ES-I3 (cell line): ENCODE data around the gene HOXC4.

Experiments
- H3K36me3 ChIP-seq: 2 replicates; pipeline ENCODE4 v1.6.1; 2013; ENCODE audit warnings: mild to moderate bottlenecking, low read length, control low read depth, moderate library complexity; ENCODE audit not compliant: insufficient read depth
- H3K4me1 ChIP-seq: 2 replicates; pipeline ENCODE4 v1.6.1; 2013; ENCODE audit warnings: mild to moderate bottlenecking, control low read depth, low read length; ENCODE audit not compliant: insufficient read depth
- H3K9ac ChIP-seq: 2 replicates; pipeline ENCODE4 v1.6.1; 2013; ENCODE audit warnings: low read depth, mild to moderate bottlenecking, low read length, moderate library complexity
- H3K9me3 ChIP-seq: 2 replicates; pipeline ENCODE4 v1.6.1; 2013; ENCODE audit warnings: mild to moderate bottlenecking, low read length, moderate library complexity; ENCODE audit not compliant: control insufficient read depth, insufficient read depth

The HOXC4 gene

DNA sequence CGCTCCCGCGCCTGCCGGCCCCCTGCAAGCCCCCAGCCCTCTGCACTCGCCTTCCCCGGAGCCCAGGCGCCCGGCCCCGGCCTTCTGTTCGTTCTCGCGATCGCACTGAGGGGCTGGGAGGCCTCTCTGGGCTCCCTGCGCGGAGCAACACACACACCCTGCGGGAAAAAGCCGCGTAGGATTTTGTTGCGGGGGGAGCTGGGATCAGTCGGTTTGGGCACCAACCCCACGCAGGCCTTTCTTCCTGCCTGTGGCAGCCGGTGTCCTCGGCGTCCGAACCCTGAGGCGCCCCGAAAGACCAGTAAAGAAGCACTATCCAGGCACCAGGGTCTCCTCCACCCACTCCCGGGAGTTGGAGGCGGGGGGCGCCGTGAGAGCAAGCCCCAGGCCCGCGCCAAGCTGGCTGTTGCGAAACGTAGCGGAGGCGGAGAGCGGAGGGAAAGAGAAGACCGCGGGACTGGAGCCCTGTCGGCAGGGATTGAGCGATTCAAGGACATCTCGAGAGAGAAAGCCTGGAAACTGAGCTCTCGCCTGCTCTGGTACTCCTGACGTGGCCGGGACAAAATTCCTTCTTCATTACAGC is 22.7 kb upstream of the HOXC4 start:
- Histone ChIP-seq H3K9ac (no peak overlapping the region), H3K36me3 (no peaks in the 10 kb centered on the region), H3K4me1 (peaks cover 4% of the 10 kb centered on the region; the same call in 1 of the 2 replicates), H3K9me3 (no peaks in the 10 kb centered on the region)

DNA sequence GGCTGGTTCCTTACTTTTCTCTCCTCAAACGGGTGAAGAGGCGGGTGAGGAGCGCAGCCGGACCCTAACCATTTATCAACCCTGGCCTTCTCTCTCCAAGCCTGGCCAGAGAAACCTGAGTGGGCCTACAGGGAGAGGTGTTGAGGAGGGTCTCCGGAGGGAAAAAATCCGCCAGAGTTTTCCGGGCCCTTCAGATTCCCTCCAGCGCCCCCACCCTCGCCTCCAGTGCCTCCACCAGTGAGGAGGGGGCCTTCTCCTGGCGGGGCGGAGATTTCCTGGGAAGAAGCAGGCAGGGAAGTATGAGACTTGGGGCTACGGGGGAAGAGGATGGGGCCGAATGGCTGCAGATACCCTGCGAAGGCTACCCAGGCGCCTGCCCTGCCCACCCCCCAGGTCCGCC is 22.2 kb upstream of the HOXC4 start:
- Histone ChIP-seq H3K36me3 (no peaks in the 10 kb centered on the region), H3K9me3 (no peaks in the 10 kb centered on the region), H3K9ac (no peak overlapping the region), H3K4me1 (peaks cover 4% of the 10 kb centered on the region; the same call in 1 of the 2 replicates)

DNA sequence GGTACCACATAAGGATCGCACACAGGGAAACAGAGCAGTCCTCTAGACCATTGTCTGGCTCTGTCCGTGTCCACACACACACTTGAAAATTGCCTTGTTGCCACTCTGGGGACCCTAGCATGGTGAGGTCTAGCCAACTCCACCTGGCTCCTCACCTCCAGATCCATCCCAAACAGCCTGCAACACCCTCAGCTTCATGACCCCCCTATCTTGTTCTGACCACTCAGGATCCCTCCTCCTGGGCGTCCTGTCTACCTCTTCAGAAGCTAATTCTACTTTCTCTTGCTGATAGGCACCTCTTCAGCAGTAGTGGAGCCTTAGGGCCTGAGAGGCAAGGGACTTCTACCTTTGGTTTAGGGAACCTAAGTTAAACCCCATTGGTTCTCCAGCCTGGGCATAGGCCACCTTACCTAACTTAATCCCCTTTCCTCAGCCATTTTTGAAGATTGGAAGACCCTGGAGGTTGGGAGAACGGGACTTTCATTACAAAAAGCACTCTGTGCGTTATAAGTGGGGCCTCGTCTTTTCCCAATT is 21.5 kb upstream of the HOXC4 start:
- peaks cover 4% of the 10 kb centered on the region; the same call in 1 of the 2 replicates for H3K4me1 ChIP-seq
- H3K9me3 ChIP-seq = no peaks in the 10 kb centered on the region
- H3K9ac ChIP-seq = no peak overlapping the region

DNA sequence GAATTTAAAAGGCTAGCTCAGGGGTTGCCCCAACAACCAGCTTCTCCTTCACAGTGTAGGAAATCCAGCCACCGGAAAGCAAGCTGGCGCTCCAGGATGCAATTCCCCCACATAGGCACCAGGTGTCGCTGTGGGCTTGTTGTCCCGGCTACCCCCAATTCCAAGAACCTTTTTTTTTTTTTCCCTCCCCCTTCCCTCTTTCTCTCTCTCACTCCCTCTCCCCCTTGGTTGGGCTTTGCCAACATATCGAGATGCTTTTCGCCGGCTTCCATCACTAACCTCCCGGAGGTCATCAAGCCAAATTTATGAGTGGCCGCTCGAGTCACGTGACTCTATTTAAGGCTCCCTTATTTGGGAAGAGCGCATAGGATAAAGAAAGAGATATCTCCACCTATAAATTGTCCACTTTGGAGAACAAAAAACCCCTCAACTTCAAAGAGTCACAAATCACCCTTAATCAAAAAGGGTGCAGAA is 21.0 kb upstream of the HOXC4 start, which contains the start of gene HOXC5:
TSS of gene HOXC5 (plus strand) at position 424 of the 474 bp plus-strand sequence. CDS start 73 bp downstream, outside the sequence.
- H3K9ac ChIP-seq = peak within 1 kb of the TSS; percentile 5; the same call in 1 of the 2 replicates
- no peaks in the 10 kb centered on the region for H3K36me3 ChIP-seq
- peaks cover 4% of the 10 kb centered on the region; the same call in 1 of the 2 replicates for H3K4me1 ChIP-seq
- H3K9me3 ChIP-seq = no peaks in the 10 kb centered on the region

More for the DNA sequence above, 21.5 kb upstream of the HOXC4 start:
- no peaks in the 10 kb centered on the region for H3K36me3 ChIP-seq

DNA sequence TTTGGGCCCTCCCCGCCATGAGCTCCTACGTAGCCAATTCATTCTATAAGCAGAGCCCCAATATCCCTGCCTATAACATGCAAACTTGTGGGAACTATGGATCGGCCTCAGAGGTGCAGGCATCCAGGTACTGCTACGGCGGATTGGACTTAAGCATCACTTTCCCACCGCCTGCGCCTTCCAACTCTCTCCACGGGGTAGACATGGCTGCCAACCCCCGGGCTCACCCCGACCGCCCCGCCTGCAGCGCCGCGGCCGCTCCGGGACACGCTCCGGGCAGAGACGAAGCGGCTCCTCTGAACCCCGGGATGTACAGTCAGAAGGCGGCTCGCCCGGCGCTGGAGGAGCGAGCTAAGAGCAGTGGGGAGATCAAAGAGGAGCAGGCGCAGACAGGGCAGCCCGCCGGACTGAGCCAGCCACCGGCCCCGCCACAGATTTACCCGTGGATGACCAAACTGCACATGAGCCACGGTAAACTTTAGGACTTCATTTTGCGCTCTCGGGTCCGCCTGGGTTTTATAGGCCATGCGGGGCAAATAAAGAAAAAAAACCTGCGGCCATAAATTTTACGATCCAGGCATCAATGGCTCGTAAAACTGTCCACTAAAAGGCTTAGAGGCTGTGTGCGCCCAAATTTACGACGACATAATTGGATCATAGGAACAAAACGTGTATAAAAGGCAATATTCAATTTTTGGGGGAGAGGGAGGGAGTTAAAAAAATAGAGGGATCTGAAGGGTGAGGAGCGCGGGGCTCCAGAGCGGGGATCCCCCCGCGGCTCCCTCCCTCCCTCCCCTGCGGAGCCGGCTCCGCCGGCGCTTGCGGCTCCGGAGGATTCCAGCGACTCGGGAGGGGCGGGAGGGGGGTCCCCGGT is 20.3 kb upstream of the HOXC4 start:
- peak overlapping the region; percentile 5; the same call in 1 of the 2 replicates for H3K9ac ChIP-seq
- H3K9me3 ChIP-seq = no peaks in the 10 kb centered on the region
- no peaks in the 10 kb centered on the region for H3K36me3 ChIP-seq
- peaks cover 3% of the 10 kb centered on the region; the same call in 1 of the 2 replicates for H3K4me1 ChIP-seq

DNA sequence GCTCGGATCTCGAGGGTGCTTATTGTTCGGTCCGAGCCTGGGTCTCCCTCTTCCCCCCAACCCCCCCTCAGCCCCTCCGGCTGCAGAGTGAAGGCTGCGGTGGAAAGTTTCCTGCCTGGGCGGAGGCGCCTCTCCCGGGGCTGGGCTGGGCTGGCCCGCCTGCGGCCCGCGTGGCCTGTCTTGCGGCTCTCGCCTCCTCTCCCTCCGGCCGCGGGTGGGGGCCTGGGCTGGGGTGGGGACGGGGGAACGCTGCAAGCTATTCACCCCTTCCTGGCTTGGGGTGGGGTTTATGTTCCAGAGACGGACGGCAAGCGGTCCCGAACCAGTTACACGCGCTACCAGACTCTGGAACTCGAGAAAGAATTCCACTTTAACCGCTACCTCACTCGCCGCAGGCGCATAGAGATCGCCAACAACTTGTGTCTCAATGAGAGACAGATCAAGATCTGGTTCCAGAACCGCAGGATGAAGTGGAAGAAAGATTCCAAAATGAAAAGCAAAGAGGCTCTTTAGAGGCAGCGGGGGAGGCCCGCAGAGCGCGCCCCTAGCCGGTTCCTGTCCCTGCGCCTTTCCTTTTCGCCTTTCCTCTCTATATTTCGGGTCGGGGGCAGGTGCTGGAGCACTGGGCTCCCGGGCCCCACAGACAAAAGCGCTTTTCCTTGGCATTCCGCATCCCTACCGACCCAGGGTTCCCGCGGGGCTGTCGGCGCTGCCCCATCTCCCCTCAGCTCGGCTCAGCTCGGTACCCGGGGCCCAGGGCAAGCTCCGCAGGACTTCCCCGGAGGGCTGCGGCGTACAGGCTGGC is 19.5 kb upstream of the HOXC4 start:
- no peak overlapping the region; the same call in 1 of the 2 replicates for H3K9ac ChIP-seq
- H3K36me3 ChIP-seq = no peaks in the 10 kb centered on the region
- no peaks in the 10 kb centered on the region; the same call in 1 of the 2 replicates for H3K4me1 ChIP-seq
- no peaks in the 10 kb centered on the region for H3K9me3 ChIP-seq

DNA sequence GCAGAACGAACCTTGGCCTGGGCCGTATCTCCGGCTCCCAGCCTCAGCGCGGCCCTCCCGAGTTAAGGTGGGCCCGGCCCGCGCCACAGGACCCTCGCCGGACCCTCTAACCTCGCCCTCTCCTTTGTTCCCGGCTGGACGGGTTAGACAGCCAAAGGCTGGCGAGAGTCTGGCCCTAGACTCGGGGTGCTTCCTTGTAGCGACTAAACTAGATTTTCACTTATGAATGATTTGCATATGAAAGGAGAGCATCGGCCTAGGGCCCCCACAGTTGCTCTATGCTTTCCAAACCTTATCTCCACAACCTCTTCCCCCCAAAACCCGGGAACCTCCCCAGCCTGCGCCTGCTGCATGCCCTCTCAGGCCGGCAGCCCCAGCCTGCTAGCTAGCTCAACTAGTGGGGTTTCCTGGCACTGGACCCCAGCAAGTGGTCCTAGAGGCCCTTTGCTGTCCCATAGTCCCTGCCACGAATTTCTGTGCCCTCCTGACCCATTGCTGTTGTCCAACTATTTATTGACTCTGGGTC is 18.8 kb upstream of the HOXC4 start:
- Histone ChIP-seq H3K9me3 (no peaks in the 10 kb centered on the region), H3K36me3 (no peaks in the 10 kb centered on the region), H3K9ac (no peak overlapping the region), H3K4me1 (no peaks in the 10 kb centered on the region; the same call in 1 of the 2 replicates)

DNA sequence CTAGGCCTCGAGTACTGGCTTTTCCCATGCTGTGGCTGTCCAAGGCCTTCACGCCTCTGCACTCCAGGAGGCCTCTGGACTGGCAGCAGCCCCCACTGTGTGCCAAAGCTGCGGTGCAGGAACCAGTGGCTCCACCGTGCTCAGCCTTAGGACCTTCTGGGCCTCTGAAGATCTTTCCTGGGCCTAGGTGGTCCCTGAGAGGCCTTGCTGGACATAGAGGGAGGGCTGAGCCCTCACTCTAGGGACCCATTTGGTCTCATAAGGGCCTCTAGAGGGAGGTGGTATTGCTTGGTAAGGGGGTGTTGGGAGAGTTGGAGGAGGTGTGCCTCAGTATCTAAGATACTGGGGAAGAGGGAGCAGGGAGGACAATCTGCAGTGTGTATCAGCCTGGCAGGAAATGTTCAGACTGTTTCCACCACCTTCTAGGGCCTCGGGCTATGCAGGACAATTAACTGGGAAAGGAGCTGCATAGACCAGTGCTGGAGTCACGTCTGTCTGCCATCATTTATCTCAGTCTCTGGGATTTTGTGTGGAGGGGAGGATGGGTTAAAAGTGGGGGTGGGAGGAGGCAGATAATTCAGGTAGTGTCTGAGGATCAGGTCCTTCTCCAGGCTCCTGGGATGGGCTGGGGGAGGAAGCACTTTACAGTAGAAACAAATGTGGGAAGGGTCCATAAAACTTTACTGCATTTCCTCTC is 17.9 kb upstream of the HOXC4 start:
- Histone ChIP-seq H3K4me1 (no peaks in the 10 kb centered on the region; the same call in 1 of the 2 replicates), H3K9me3 (no peaks in the 10 kb centered on the region), H3K36me3 (no peaks in the 10 kb centered on the region), H3K9ac (no peak overlapping the region)

DNA sequence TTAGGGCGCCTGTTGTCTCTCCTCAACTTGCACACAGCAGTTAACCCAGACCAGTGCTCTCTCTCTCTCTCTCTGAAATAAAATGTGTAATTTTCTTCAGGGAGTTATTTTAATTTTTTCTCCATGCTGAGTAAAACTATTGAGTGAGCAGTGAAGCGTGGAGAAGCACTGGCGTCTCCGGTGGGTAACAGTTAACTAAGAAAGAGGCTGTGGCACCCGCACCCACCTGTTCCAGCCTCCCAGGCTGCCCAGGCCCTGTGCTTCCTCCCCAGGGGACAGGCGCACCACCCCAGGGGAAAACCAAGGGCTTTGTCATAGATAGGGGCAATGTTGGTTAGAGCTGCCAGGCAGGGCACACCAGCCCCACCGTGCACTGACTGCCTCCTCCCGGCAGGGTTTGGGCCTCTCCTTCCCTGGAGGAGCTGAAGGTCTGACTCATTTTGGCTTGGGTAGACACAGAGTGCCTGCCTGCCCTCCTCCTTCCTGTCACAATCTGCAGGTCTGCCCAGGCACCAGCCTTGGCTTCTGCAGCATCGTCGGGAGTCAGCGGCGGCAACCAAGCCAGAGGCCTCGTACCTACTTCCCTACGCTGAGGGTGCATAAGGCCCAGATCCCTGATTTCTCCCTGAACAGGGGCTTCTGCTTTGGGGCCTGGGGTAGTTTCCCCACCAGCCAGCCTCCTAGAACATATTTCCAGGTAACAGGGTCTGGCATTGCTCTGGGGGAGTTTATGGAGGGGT is 16.8 kb upstream of the HOXC4 start:
- no peak overlapping the region for H3K9ac ChIP-seq
- no peaks in the 10 kb centered on the region for H3K9me3 ChIP-seq
- no peaks in the 10 kb centered on the region; the same call in 1 of the 2 replicates for H3K4me1 ChIP-seq
- H3K36me3 ChIP-seq = no peaks in the 10 kb centered on the region

DNA sequence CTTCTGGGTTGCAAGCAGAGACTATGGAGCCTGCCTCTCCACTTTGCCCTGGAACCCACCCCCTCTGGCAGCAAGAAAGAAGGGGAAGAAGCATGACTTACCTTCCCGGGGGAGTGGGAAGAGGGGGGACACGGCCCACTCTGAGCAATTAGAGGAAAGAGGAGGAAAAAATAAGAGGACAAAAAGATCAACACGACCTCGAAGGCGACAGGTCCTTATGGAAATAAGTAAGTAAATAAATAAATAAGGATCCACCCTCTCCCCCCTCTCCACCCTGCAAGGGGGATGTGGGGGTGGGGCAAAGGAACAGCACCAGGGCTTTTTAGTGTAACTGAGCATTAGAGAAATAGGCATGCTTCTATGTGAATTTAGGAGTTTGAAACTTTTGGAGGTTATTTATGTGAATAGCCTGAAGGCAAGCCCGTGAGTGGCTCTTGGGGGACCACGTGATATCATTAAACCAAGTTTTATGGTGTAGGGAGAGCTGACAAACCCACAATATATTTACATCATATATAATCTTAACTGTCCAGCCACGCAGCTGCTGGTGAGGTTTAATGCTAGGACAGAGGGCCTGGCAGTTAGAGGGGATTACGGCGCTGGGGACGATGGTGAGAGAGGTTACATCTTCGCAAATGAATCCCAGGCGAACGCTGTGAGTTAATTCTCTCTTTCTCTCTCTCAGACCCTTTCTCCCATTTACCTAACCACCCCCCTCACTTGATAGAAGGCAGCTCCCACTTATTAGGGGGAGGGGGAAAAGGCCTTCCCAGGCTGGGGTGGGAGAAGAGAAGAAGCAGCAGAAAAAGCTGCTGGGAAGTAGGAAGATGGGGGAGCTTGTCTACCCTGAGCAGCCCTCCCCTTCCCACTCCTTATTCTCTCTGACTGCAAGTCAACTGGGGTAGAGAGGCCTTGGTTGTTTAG is 16.0 kb upstream of the HOXC4 start:
- Histone ChIP-seq H3K36me3 (no peaks in the 10 kb centered on the region), H3K9ac (no peak overlapping the region), H3K4me1 (no peaks in the 10 kb centered on the region; the same call in 1 of the 2 replicates), H3K9me3 (no peaks in the 10 kb centered on the region)

DNA sequence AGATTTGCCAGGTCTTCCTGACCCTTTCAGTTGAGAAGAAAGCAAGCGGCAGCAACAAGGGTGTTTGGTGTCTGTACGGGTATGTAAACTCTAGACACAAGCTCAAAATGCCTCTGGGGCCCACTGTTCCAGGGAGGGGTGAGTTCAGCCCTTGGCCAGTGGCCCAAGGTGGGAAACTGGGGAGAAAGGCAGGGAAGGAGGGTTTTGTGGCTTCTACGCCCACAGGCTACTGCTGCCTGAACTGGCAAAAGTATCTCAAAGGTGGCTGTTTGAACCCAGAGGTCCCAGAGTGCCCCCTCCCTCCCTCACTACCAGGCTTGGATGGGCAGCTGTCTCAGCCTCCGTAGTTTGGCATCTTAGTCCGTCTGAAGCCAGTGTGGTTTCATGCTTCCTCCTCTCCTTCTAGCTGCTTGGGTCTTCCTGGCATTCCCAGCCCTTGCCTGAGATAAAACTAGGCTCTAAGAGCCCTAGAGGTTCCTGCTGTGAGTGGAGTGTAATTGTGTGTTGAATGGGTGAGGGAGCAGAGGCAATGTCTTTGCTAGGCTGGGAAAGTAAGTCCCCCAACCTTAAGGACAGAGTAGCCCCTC is 15.3 kb upstream of the HOXC4 start:
- Histone ChIP-seq H3K9ac (no peak overlapping the region), H3K36me3 (no peaks in the 10 kb centered on the region), H3K4me1 (no peaks in the 10 kb centered on the region; the same call in 1 of the 2 replicates), H3K9me3 (no peaks in the 10 kb centered on the region)
